ENCODE measurements around the gene MAPK10. TPM values are rescaled to one million over a fixed set of nuclear protein-coding genes. Genes with fewer than 3 reads are reported as not detected.
A peak's percentile ranks its signal among the peaks of the same experiment; 100 is the strongest.

The MAPK10 gene
- total RNA-seq: under 1 TPM in 1 of 2 donors, not detected in 1; 0.28 TPM

- Mint-ChIP-seq H3K4me3 (peak within 1 kb of the TSS; percentile 74), H3K4me1 (ENCODE audit: low read depth in 2 of 2) (peaks cover 9 to 12% of the 10 kb centered on the region in 2 donors), H3K27ac (peak within 1 kb of the TSS in 1 of 2 donors; percentile 47), H3K9me3 (no peaks in the 10 kb centered on the region), H3K27me3 (no peaks in the 10 kb centered on the region), H3K36me3 (no peaks in the 10 kb centered on the region)
- DNase-seq (ENCODE audit: low spot score) (peak; percentile 63), ATAC-seq (peak; percentile 82 to 91)
These were observed at the start of gene MAPK10 for GRCh38 chr4:86359944-86360478. TSS of gene MAPK10 (minus strand) at chr4:86360053.

GRCh38 chr4:86403575-86403974 lies 43.7 kb upstream of the MAPK10 start:
- Mint-ChIP-seq H3K27me3 (no peaks in the 10 kb centered on the region), H3K27ac (no peak overlapping the region), H3K36me3 (no peaks in the 10 kb centered on the region), H3K9me3 (no peaks in the 10 kb centered on the region), H3K4me3 (no peak overlapping the region), H3K4me1 (ENCODE audit: low read depth in 2 of 2) (no peaks in the 10 kb centered on the region)
- ATAC-seq: no peak
- DNase-seq (ENCODE audit: low spot score): no peak

- H3K9me3 Mint-ChIP-seq: peaks cover 3% of the 10 kb centered on the region
- ATAC-seq: no peak
These were observed 42.0 kb upstream of the MAPK10 start for GRCh38 chr4:86401826-86402225.

DNA sequence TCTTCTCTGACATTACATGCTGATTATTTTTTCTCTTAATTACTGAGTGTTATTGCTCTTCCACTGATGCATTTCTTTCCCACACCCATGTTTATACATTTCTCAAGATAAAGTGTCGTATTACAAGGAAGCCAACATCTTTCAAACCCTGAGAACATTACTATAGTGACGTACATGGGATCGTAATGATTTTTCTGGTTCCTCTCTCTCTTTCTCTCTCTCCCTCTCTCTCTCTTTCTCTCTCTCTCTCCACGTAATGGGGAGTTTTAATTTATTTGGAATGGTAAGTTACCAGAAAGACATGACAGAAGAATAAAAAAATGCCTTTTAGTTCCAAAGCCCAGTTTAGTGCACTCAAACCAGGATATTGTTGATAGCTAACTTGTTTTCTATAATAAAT lies 40.4 kb upstream of the MAPK10 start:
- H3K4me3 Mint-ChIP-seq: no peak overlapping the region
- DNase-seq (ENCODE audit: low spot score) (no peak), ATAC-seq (no peak)
- H3K4me1 Mint-ChIP-seq (ENCODE audit: low read depth in 2 of 2): no peaks in the 10 kb centered on the region
- no peaks in the 10 kb centered on the region for H3K36me3 Mint-ChIP-seq
- H3K9me3 Mint-ChIP-seq: peaks cover 3% of the 10 kb centered on the region
- H3K27ac Mint-ChIP-seq: no peak overlapping the region
- no peaks in the 10 kb centered on the region for H3K27me3 Mint-ChIP-seq

More at GRCh38 chr4:86401826-86402225, 42.0 kb upstream of the MAPK10 start:
- H3K27me3 Mint-ChIP-seq: no peaks in the 10 kb centered on the region
- no peak for DNase-seq (ENCODE audit: low spot score)
- no peak overlapping the region for H3K27ac Mint-ChIP-seq
- H3K4me1 Mint-ChIP-seq (ENCODE audit: low read depth in 2 of 2): no peaks in the 10 kb centered on the region
- no peaks in the 10 kb centered on the region for H3K36me3 Mint-ChIP-seq
- no peak overlapping the region for H3K4me3 Mint-ChIP-seq

DNA sequence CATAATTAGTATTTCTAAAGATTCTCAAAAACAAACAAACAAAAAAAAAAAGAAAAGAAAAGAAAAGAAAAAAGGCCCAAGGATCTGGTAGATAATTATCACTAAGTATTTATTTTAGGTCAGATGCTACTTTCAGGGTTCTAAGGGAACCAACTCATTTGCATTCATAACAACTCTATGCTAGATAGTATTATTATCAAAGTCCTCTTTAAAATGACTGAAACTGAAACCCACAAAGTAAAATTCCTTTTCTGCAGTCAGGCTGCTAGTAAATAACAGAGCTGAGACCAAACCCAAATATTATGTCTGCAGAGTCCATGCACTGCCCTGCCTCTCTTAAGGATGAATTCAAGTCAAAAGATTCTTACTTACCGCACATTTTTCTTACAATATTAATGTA lies 38.3 kb upstream of the MAPK10 start:
- H3K27me3 Mint-ChIP-seq: no peaks in the 10 kb centered on the region
- peaks cover 3% of the 10 kb centered on the region for H3K9me3 Mint-ChIP-seq
- H3K4me1 Mint-ChIP-seq (ENCODE audit: low read depth in 2 of 2): no peaks in the 10 kb centered on the region
- H3K4me3 Mint-ChIP-seq: no peak overlapping the region
- no peak overlapping the region for H3K27ac Mint-ChIP-seq
- no peaks in the 10 kb centered on the region for H3K36me3 Mint-ChIP-seq
- ATAC-seq (no peak), DNase-seq (ENCODE audit: low spot score) (no peak)

DNA sequence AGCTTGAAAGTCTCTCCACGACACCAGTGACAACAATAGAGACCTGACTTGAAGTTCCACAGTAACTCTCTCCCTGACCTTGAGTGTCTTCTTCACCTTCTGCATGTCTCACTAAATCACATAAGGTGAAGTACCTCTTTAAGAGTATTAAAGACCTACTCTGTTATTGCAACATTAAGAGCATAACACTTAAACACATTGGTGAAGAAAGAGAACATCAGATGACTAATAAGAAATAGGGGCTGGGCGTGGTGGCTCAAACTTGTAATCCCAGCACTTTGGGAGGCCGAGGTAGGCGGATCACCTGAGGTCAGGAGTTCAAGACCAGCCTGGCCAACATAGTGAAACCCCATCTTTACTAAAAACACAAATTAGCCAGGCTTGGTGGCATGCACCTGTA lies 33.9 kb upstream of the MAPK10 start:
- no peaks in the 10 kb centered on the region for H3K27me3 Mint-ChIP-seq
- no peak overlapping the region for H3K27ac Mint-ChIP-seq
- H3K4me3 Mint-ChIP-seq: no peak overlapping the region
- H3K36me3 Mint-ChIP-seq: no peaks in the 10 kb centered on the region
- peaks cover 7% of the 10 kb centered on the region for H3K9me3 Mint-ChIP-seq
- DNase-seq (ENCODE audit: low spot score): no peak
- ATAC-seq: no peak
- H3K4me1 Mint-ChIP-seq (ENCODE audit: low read depth in 2 of 2): no peaks in the 10 kb centered on the region

DNA sequence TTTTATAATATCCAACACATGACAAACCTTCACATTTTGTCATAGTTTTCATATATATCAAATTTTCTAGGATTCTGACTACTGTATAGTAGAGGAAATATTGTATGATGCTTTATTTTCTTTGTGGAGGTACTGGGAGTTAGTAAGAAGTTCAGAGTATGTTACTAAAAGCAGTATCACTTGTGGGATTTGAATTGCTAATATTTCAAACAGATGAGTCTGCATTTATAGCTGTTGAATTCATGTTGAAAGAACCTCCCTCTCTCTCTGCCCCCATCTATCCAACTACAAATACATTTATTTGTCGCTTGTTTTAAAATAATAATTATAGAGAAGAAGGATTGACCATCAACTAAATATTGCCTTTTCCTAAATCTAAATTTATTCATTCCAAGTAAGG lies 29.8 kb upstream of the MAPK10 start:
- no peak for ATAC-seq
- Mint-ChIP-seq H3K9me3 (peaks cover 6% of the 10 kb centered on the region), H3K4me3 (no peak overlapping the region), H3K36me3 (no peaks in the 10 kb centered on the region), H3K4me1 (ENCODE audit: low read depth in 2 of 2) (no peaks in the 10 kb centered on the region), H3K27ac (no peak overlapping the region), H3K27me3 (no peaks in the 10 kb centered on the region)
- no peak for DNase-seq (ENCODE audit: low spot score)

DNA sequence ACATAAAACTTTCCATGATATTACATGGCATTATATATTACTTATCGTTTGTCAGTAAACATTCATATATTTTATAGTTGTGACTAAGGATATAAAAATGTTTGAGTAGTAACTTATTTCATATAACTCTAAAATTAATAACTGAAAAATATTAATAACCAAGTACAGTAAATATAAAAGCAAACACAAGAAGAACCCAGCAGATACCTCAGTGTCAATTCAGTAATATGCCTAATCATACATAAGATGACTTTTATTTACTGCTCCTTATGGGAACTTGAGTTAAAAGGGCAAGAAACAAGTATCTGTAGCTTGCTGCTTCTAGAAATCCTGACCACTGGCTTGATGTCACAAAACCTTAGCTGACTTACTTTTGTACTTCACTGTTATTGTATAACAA lies 28.4 kb upstream of the MAPK10 start:
- ATAC-seq (no peak), DNase-seq (ENCODE audit: low spot score) (no peak)
- Mint-ChIP-seq H3K4me3 (no peak overlapping the region), H3K27ac (no peak overlapping the region), H3K9me3 (peaks cover 6% of the 10 kb centered on the region), H3K36me3 (no peaks in the 10 kb centered on the region), H3K4me1 (ENCODE audit: low read depth in 2 of 2) (no peaks in the 10 kb centered on the region), H3K27me3 (peaks cover 0 to 2% of the 10 kb centered on the region in 2 donors)

GRCh38 chr4:86386817-86387415 lies 27.1 kb upstream of the MAPK10 start:
- ATAC-seq (no peak), DNase-seq (ENCODE audit: low spot score) (no peak)
- peaks cover 3% of the 10 kb centered on the region for H3K9me3 Mint-ChIP-seq
- H3K4me1 Mint-ChIP-seq (ENCODE audit: low read depth in 2 of 2): no peaks in the 10 kb centered on the region
- H3K27ac Mint-ChIP-seq: no peak overlapping the region
- peaks cover 0 to 2% of the 10 kb centered on the region in 2 donors for H3K27me3 Mint-ChIP-seq
- H3K4me3 Mint-ChIP-seq: no peak overlapping the region
- H3K36me3 Mint-ChIP-seq: no peaks in the 10 kb centered on the region

GRCh38 chr4:86386201-86386600 lies 26.3 kb upstream of the MAPK10 start:
- H3K4me1 Mint-ChIP-seq (ENCODE audit: low read depth in 2 of 2): no peaks in the 10 kb centered on the region
- ATAC-seq: no peak
- H3K27ac Mint-ChIP-seq: no peak overlapping the region
- H3K27me3 Mint-ChIP-seq: peaks cover 0 to 2% of the 10 kb centered on the region in 2 donors
- H3K9me3 Mint-ChIP-seq: peaks cover 3% of the 10 kb centered on the region
- no peak overlapping the region for H3K4me3 Mint-ChIP-seq
- no peaks in the 10 kb centered on the region for H3K36me3 Mint-ChIP-seq
- DNase-seq (ENCODE audit: low spot score): no peak

DNA sequence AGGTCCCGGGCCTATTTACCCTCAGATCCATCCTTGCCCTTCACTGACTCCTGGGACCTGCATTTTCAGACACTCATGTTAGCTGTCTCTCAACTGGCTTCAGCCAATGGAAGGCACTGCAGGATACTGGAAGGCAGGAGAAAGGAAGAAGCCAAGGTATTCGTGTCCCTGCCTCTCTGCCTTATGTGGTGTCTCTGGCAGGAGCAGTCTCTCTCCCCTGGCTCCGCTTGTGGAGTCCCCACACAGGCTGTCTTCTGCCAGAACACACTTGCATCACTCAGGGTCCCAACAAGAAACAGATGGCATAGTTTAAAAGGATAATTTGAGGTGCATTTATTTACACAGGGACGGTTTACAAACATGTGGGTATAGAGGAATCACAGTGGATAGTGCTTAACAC lies 21.6 kb upstream of the MAPK10 start:
- Mint-ChIP-seq H3K27me3 (peaks cover 0 to 2% of the 10 kb centered on the region in 2 donors), H3K36me3 (no peaks in the 10 kb centered on the region), H3K27ac (no peak overlapping the region), H3K9me3 (peaks cover 3% of the 10 kb centered on the region), H3K4me3 (no peak overlapping the region), H3K4me1 (ENCODE audit: low read depth in 2 of 2) (no peaks in the 10 kb centered on the region)
- DNase-seq (ENCODE audit: low spot score): no peak
- ATAC-seq: no peak

GRCh38 chr4:86380181-86380724 lies 20.4 kb upstream of the MAPK10 start:
- H3K4me1 Mint-ChIP-seq (ENCODE audit: low read depth in 2 of 2): no peaks in the 10 kb centered on the region
- peaks cover 0 to 2% of the 10 kb centered on the region in 2 donors for H3K27me3 Mint-ChIP-seq
- DNase-seq (ENCODE audit: low spot score): no peak
- H3K4me3 Mint-ChIP-seq: no peak overlapping the region
- ATAC-seq: no peak
- H3K9me3 Mint-ChIP-seq: no peaks in the 10 kb centered on the region
- no peak overlapping the region for H3K27ac Mint-ChIP-seq
- H3K36me3 Mint-ChIP-seq: no peaks in the 10 kb centered on the region

DNA sequence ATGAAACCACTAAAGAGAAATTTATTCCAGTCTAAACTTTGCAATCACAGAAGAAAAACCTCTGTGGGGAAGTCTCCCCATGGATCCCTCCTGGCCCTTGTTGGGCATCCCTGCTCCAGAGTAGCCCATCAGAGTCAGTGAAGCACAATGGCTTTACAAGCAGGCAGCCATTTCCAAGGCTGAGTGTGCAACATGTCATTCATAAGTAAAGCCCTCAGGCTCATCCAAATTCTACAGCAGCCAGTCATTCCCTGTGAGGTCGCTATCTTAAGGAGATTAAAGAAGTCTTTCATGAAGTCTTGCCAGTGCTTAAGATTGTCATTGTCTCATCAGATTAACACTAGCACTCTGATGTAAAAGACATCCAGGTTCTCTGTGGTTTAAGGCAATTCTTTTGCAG lies 17.0 kb upstream of the MAPK10 start:
- no peak for ATAC-seq
- no peaks in the 10 kb centered on the region for H3K27me3 Mint-ChIP-seq
- peaks cover 9% of the 10 kb centered on the region for H3K9me3 Mint-ChIP-seq
- no peaks in the 10 kb centered on the region for H3K4me1 Mint-ChIP-seq (ENCODE audit: low read depth in 2 of 2)
- no peak overlapping the region for H3K4me3 Mint-ChIP-seq
- H3K36me3 Mint-ChIP-seq: peaks cover 3% of the 10 kb centered on the region
- no peak for DNase-seq (ENCODE audit: low spot score)
- no peak overlapping the region for H3K27ac Mint-ChIP-seq

DNA sequence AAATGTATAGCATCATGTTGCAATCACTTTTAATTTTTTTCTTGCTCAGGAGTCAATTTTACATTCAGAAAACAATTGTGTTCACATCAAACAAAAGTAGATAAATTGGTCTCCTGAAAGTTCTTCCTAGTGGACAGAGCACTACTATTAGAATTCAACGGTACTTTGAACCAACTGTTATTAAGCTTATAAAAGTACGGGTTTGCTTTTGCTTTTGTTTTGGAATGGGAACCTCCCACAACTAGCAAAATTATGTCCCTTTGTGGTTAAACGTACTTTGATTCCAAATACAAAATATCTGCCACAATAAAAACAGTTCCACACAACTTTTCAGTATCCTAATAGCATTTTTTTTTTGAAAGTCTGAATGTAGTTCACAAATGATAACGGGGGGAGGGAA lies 8.6 kb upstream of the MAPK10 start:
- DNase-seq (ENCODE audit: low spot score): no peak
- Mint-ChIP-seq H3K27me3 (no peaks in the 10 kb centered on the region), H3K4me1 (ENCODE audit: low read depth in 2 of 2) (no peaks in the 10 kb centered on the region), H3K36me3 (peaks cover 8% of the 10 kb centered on the region), H3K27ac (no peak overlapping the region), H3K9me3 (peaks cover 6% of the 10 kb centered on the region), H3K4me3 (no peak overlapping the region)
- no peak for ATAC-seq

GRCh38 chr4:86367577-86367976 lies 7.7 kb upstream of the MAPK10 start:
- Mint-ChIP-seq H3K4me3 (no peak overlapping the region), H3K27me3 (no peaks in the 10 kb centered on the region), H3K9me3 (peaks cover 4% of the 10 kb centered on the region), H3K27ac (no peak overlapping the region), H3K36me3 (peaks cover 8% of the 10 kb centered on the region), H3K4me1 (ENCODE audit: low read depth in 2 of 2) (no peaks in the 10 kb centered on the region)
- ATAC-seq: no peak
- DNase-seq (ENCODE audit: low spot score): no peak

All from natural killer cell treated with Interleukin-12 subunit alpha and Interleukin-12 subunit beta and Interleukin-15 and Interleukin-18, amount 100 ng/mL, for 72 hours (primary cell).